Liver (tissue), 9 donors: ENCODE measurements around the gene FAM118A. TPM values are rescaled to one million over a fixed set of nuclear protein-coding genes. Genes with fewer than 3 reads are reported as not detected.

Source experiments
- DNase-seq: peaks from one replicate; pipeline ENCODE4 v3.0.0-alpha.2; 2017; ENCODE audit warnings: low spot score
- H3K27ac ChIP-seq, 2 donors: one replicate each; pipeline ENCODE4 v1.7.0; 2013; ENCODE audit warnings: inconsistent platforms in 2 of 2, low read length in 2 of 2, control low read depth in 1 of 2, low read depth in 1 of 2, mild to moderate bottlenecking in 1 of 2
- H3K27me3 ChIP-seq, 4 donors: one replicate each; pipeline versions ENCODE4 v1.6.1 to v1.7.0; 2013; ENCODE audit warnings: low read length in 3 of 4, inconsistent platforms in 1 of 4, mild to moderate bottlenecking in 1 of 4, moderate library complexity in 1 of 4; ENCODE audit not compliant: control insufficient read depth in 4 of 4, insufficient read depth in 4 of 4
- H3K36me3 ChIP-seq, 4 donors: one replicate each; pipeline versions ENCODE4 v1.6.1 to v1.7.0; 2013; ENCODE audit warnings: low read length in 3 of 4, mild to moderate bottlenecking in 3 of 4, low read depth in 1 of 4, moderate library complexity in 1 of 4; ENCODE audit not compliant: control insufficient read depth in 4 of 4, insufficient read depth in 3 of 4
- H3K4me1 ChIP-seq, 4 donors: one replicate each; pipeline versions ENCODE4 v1.6.1 to v1.7.0; 2013; ENCODE audit warnings: low read length in 3 of 4, mild to moderate bottlenecking in 3 of 4, moderate library complexity in 1 of 4; ENCODE audit not compliant: control insufficient read depth in 4 of 4, insufficient read depth in 4 of 4
- H3K4me3 ChIP-seq, 3 donors: one replicate each; pipeline versions ENCODE4 v1.6.1 to v1.7.0; 2013; ENCODE audit warnings: low read length in 3 of 3, control low read depth in 1 of 3, low read depth in 1 of 3, mild to moderate bottlenecking in 1 of 3
- H3K9ac ChIP-seq, 2 donors: one replicate each; pipeline ENCODE4 v1.7.0; 2013; ENCODE audit warnings: low read length in 2 of 2, mild to moderate bottlenecking in 2 of 2, moderate library complexity in 2 of 2, control low read depth in 1 of 2, low read depth in 1 of 2
- H3K9me3 ChIP-seq, 4 donors: one replicate each; pipeline versions ENCODE4 v1.6.1 to v1.7.0; 2013; ENCODE audit warnings: low read length in 3 of 4; ENCODE audit not compliant: control insufficient read depth in 4 of 4
- CTCF ChIP-seq: fragments of 150-350 bp; IDR thresholded peaks from 2 replicates; pipeline ENCODE4 v1.5.1; 2017; ENCODE audit warnings: improper control_type of control experiment, low read depth, low read length; ENCODE audit not compliant: missing input control
- EGR1 ChIP-seq, 2 donors: IDR thresholded peaks; 2 replicates each; pipeline ENCODE4 v1.6.1; 2016 to 2018; ENCODE audit warnings: antibody characterized with exemption in 2 of 2, low read depth in 2 of 2
- FOXA1 ChIP-seq: IDR thresholded peaks from 2 replicates; pipeline ENCODE4 v1.6.1; 2016; ENCODE audit warnings: antibody characterized with exemption
- FOXA2 ChIP-seq: IDR thresholded peaks from 2 replicates; pipeline ENCODE4 v1.6.1; 2016; ENCODE audit warnings: antibody characterized with exemption
- GABPA ChIP-seq, 2 donors: IDR thresholded peaks in 1 of 2; conservative IDR thresholded peaks in 1 of 2; 2 replicates each; pipeline ENCODE4 v1.6.1; 2016; ENCODE audit warnings: antibody characterized with exemption in 2 of 2, mild to moderate bottlenecking in 1 of 2, moderate library complexity in 1 of 2
- HNF4A ChIP-seq, 2 donors: conservative IDR thresholded peaks; 2 replicates each; pipeline ENCODE4 v1.6.1; 2016; ENCODE audit warnings: antibody characterized with exemption in 2 of 2, mild to moderate bottlenecking in 2 of 2
- HNF4G ChIP-seq: IDR thresholded peaks from 2 replicates; pipeline ENCODE4 v1.6.1; 2016; ENCODE audit warnings: antibody characterized with exemption
- JUND ChIP-seq, 2 donors: IDR thresholded peaks; 2 replicates each; pipeline ENCODE4 v1.6.1; 2016; ENCODE audit warnings: antibody characterized with exemption in 2 of 2
- MAX ChIP-seq: IDR thresholded peaks from 2 replicates; pipeline ENCODE4 v1.6.1; 2016; ENCODE audit warnings: antibody characterized with exemption
- NR2F2 ChIP-seq: IDR thresholded peaks from 2 replicates; pipeline ENCODE4 v1.6.1; 2016; ENCODE audit warnings: antibody characterized with exemption
- RAD21 ChIP-seq, 2 donors: IDR thresholded peaks; 2 replicates each; pipeline ENCODE4 v1.6.1; 2016; ENCODE audit warnings: antibody characterized with exemption in 2 of 2, mild to moderate bottlenecking in 2 of 2
- RXRA ChIP-seq, 2 donors: IDR thresholded peaks; 2 replicates each; pipeline ENCODE4 v1.6.1; 2017 to 2018; ENCODE audit warnings: antibody characterized with exemption in 2 of 2, mild to moderate bottlenecking in 1 of 2
- SP1 ChIP-seq: IDR thresholded peaks from 2 replicates; pipeline ENCODE4 v1.6.1; 2018; ENCODE audit warnings: antibody characterized with exemption, mild to moderate bottlenecking
- TAF1 ChIP-seq: conservative IDR thresholded peaks from 2 replicates; pipeline ENCODE4 v1.6.1; 2016; ENCODE audit warnings: antibody characterized with exemption, mild to moderate bottlenecking
- YY1 ChIP-seq: IDR thresholded peaks from 2 replicates; pipeline ENCODE4 v1.6.1; 2016; ENCODE audit warnings: antibody characterized with exemption, mild to moderate bottlenecking
- ZBTB33 ChIP-seq: IDR thresholded peaks from 2 replicates; pipeline ENCODE4 v1.6.1; 2016; ENCODE audit warnings: antibody characterized with exemption
- WGBS: extraction: QIAGEN DNeasy Blood & Tissue Kit; methylation state at CpG from one replicate; pipeline ENCODE4 v1.1.7; 2013; 5-methylcytosine and 5-hydroxymethylcytosine counted together
- polyA plus RNA-seq, 2 donors: library from polyadenylated mRNA; stranded (reverse) in 1 of 2; unstranded in 1 of 2; fragments of 200-250 nt in 1 of 2; fragments of >200 nt in 1 of 2; fragmentation: Nextera tagmentation in 1 of 2; extraction: Ambion mirVana in 1 of 2; gene quantifications; one replicate each; pipeline versions ENCODE4 v1.2.1 to v1.2.3, GENCODE V29; 2013 to 2015
- total RNA-seq, 2 donors: library from RNA; depleted of rRNA; stranded (reverse); fragments of >200 nt; gene quantifications; one replicate each; pipeline ENCODE4 v1.2.3, GENCODE V29; 2014
- donor health status: healthy.
- donor health status: healthy.
- donor health status: healthy.
- donor health status: healthy.
- donor health status: healthy.

Gene FAM118A
- total and polyA plus RNA-seq, 4 donors, result 4.7 to 36.0 (median 5.6) TPM

- H3K27me3 ChIP-seq, result no peaks in the 10 kb centered on the region
- TF ChIP-seq JUND (IDR thresholded peaks at IDR 0.05) (no peak), MAX (no peak), ZBTB33 (no peak), NR2F2 (no peak), FOXA2 (no peak), RXRA (IDR thresholded peaks at IDR 0.05) (no peak), EGR1 (IDR thresholded peaks at IDR 0.05; ENCODE audit: low read depth in 2 of 2) (no peak), RAD21 (IDR thresholded peaks at IDR 0.05) (no peak)
- 70% methylated on average over 13 of the region's 13 CpGs for WGBS
- H3K27ac ChIP-seq, result no peak overlapping the region
- no peaks in the 10 kb centered on the region for H3K4me1 ChIP-seq
- H3K4me3 ChIP-seq, result no peak overlapping the region
- H3K9ac ChIP-seq, result no peak overlapping the region
- no peaks in the 10 kb centered on the region for H3K9me3 ChIP-seq
- H3K36me3 ChIP-seq, result no peaks in the 10 kb centered on the region
- no peak for DNase-seq
Measured at GRCh38 chr22:45296628-45297297, 13.0 kb upstream of the FAM118A start.

GRCh38 chr22:45298934-45299505 is 10.7 kb upstream of the FAM118A start:
- Histone ChIP-seq H3K4me3 (no peak overlapping the region), H3K27me3 (no peaks in the 10 kb centered on the region), H3K4me1 (no peaks in the 10 kb centered on the region), H3K9me3 (no peaks in the 10 kb centered on the region), H3K9ac (no peak overlapping the region), H3K27ac (no peak overlapping the region), H3K36me3 (no peaks in the 10 kb centered on the region)
- TF ChIP-seq TAF1 (no peak), EGR1 (IDR thresholded peaks at IDR 0.05; ENCODE audit: low read depth in 2 of 2) (no peak), JUND (IDR thresholded peaks at IDR 0.05) (no peak), MAX (no peak), NR2F2 (no peak), GABPA (IDR thresholded peaks at IDR 0.05 in 1 of 2, conservative IDR thresholded peaks at IDR 0.05 in 1 of 2) (no peak)
- 86% methylated on average over 15 of the region's 15 CpGs for WGBS
- DNase-seq, result no peak

GRCh38 chr22:45302751-45303150 is 7.0 kb upstream of the FAM118A start:
- H3K9ac ChIP-seq, result no peak overlapping the region
- no peak overlapping the region for H3K4me3 ChIP-seq
- no peaks in the 10 kb centered on the region for H3K36me3 ChIP-seq
- DNase-seq, result no peak
- TF ChIP-seq SP1, result no peak
- TF ChIP-seq YY1, result no peak
- TF ChIP-seq CTCF, result no peak
- no peak for TF ChIP-seq JUND (IDR thresholded peaks at IDR 0.05)
- no peak for TF ChIP-seq HNF4A (conservative IDR thresholded peaks at IDR 0.05)
- TF ChIP-seq FOXA1, result no peak
- TF ChIP-seq HNF4G, result no peak
- TF ChIP-seq FOXA2, result no peak
- TF ChIP-seq RAD21 (IDR thresholded peaks at IDR 0.05), result no peak
- H3K9me3 ChIP-seq, result no peaks in the 10 kb centered on the region
- H3K27me3 ChIP-seq, result no peaks in the 10 kb centered on the region
- H3K4me1 ChIP-seq, result no peaks in the 10 kb centered on the region
- no peak overlapping the region for H3K27ac ChIP-seq
- 76% methylated on average over 8 of the region's 8 CpGs for WGBS
